A673 (cell line): ENCODE data around the gene TRIM46. TPM values are rescaled to one million over a fixed set of nuclear protein-coding genes. Genes with fewer than 3 reads are reported as not detected.
A peak's percentile ranks its signal among the peaks of the same experiment; 100 is the strongest.

Source experiments
- BruUV-seq: library from RNA; stranded (reverse); fragments of 400-500 nt; replicated peaks from 2 replicates; lab custom pipeline; 2021; lab: Mats Ljungman, UMichigan
- CTCF ChIA-PET: fragments of 300-600 bp; sonication (Branson Sonifier 250); formaldehyde crosslinking; loops from one replicate; lab custom pipeline; 2022; ENCODE audit warnings: antibody characterized with exemption; lab: Charles Lee
- POLR2A ChIA-PET: fragments of 300-600 bp; sonication (Branson Sonifier 250); formaldehyde crosslinking; loops from one replicate; lab custom pipeline; 2022; ENCODE audit warnings: antibody characterized with exemption; ENCODE audit not compliant: low non-redundant PET; lab: Charles Lee
- DNase-seq: peaks from one replicate; pipeline ENCODE4 v3.0.0-alpha.2; 2015; ENCODE audit warnings: low spot score
- H3K27ac ChIP-seq: fragments of 200-600 bp; sonication (generic); 2 replicates; pipeline ENCODE4 v1.5.1; 2016; ENCODE audit warnings: mixed run types, low read depth, mild to moderate bottlenecking, mixed read lengths, antibody characterized with exemption, low read length; ENCODE audit not compliant: poor library complexity, severe bottlenecking
- H3K27me3 ChIP-seq: fragments of 200-600 bp; sonication (generic); replicated peaks from 2 replicates; pipeline ENCODE4 v1.6.1; 2017; ENCODE audit warnings: mixed run types, low read depth, mild to moderate bottlenecking, mixed read lengths, antibody characterized with exemption, low read length; ENCODE audit not compliant: insufficient read depth, poor library complexity
- H3K36me3 ChIP-seq: fragments of 200-600 bp; sonication (generic); 2 replicates; pipeline ENCODE4 v1.6.1; 2016; ENCODE audit warnings: mixed run types, mild to moderate bottlenecking, mixed read lengths, antibody characterized with exemption, low read length; ENCODE audit not compliant: insufficient read depth, poor library complexity, severe bottlenecking
- H3K4me1 ChIP-seq: fragments of 200-600 bp; sonication (generic); 2 replicates; pipeline ENCODE4 v1.6.1; 2017; ENCODE audit warnings: mixed run types, mild to moderate bottlenecking, mixed read lengths, antibody characterized with exemption, low read length; ENCODE audit not compliant: insufficient read depth, poor library complexity, severe bottlenecking
- H3K4me3 ChIP-seq: fragments of 200-600 bp; sonication (generic); 2 replicates; pipeline ENCODE4 v1.5.1; 2016; ENCODE audit warnings: low read depth, mixed run types, mild to moderate bottlenecking, mixed read lengths, low read length; ENCODE audit not compliant: poor library complexity, severe bottlenecking
- H3K9me3 ChIP-seq: fragments of 200-600 bp; sonication (generic); 2 replicates; pipeline ENCODE4 v1.6.1; 2016; ENCODE audit warnings: mixed run types, low read depth, mild to moderate bottlenecking, mixed read lengths, antibody characterized with exemption, low read length; ENCODE audit not compliant: poor library complexity, severe bottlenecking
- EZH2 ChIP-seq: fragments of 200-600 bp; sonication (generic); IDR thresholded peaks from 2 replicates; pipeline ENCODE4 v1.6.1; 2017; ENCODE audit warnings: borderline replicate concordance, low read depth, mild to moderate bottlenecking, mixed read lengths, antibody characterized with exemption, low read length; ENCODE audit not compliant: poor library complexity, severe bottlenecking
- intact Hi-C: fragments of 100-400 bp; cut with micrococcal nuclease; formaldehyde crosslinking; loops from one replicate; pipeline ENCODE4 v1.10.0; 2022; ENCODE audit not compliant: unreplicated experiment
- total RNA-seq: library from RNA; stranded (reverse); gene quantifications from 2 replicates; pipeline ENCODE4 v1.2.3, GENCODE V29; 2021
- TF ChIP-seq, protein P1 (sequence below): fragments of 300-800, 200-600 bp; sonication (generic); conservative IDR thresholded peaks from 2 replicates; pipeline ENCODE4 v1.5.1; 2017; ENCODE audit warnings: low read depth, mild to moderate bottlenecking, antibody characterized with exemption, low read length, moderate library complexity, mixed read lengths

TRIM46 gene
- total RNA-seq, 1 experiment from 2014 or later: 5.1 TPM

DNA sequence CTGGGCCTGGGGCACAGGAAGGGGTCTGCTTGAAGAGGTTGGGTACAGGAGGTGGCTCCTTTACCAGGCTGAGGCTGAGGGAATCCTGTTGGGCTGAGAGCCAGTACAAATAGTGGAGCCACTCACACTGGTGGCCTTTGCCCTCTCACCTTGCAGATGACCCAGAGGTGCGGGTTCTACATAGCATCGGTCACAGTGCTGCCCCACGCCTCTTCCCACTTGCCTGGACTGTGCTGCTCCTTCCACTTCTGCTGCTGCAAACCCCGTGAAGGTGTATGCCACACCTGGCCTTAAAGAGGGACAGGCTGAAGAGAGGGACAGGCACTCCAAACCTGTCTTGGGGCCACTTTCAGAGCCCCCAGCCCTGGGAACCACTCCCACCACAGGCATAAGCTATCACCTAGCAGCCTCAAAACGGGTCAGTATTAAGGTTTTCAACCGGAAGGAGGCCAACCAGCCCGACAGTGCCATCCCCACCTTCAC, 39.8 kb upstream of the TRIM46 start:
- BruUV-seq: no TSS peak
- no peak overlapping the region for H3K27ac ChIP-seq
- intact Hi-C loops: no loop called here
- DNase-seq: no peak
- no peak overlapping the region for H3K4me3 ChIP-seq
- no peaks in the 10 kb centered on the region for H3K27me3 ChIP-seq
- POLR2A ChIA-PET: no interaction called here
- CTCF ChIA-PET: no interaction called here
- H3K9me3 ChIP-seq: no peaks in the 10 kb centered on the region
- no peaks in the 10 kb centered on the region for H3K36me3 ChIP-seq
- TF ChIP-seq EZH2: no peak
- TF ChIP-seq, protein P1, sequence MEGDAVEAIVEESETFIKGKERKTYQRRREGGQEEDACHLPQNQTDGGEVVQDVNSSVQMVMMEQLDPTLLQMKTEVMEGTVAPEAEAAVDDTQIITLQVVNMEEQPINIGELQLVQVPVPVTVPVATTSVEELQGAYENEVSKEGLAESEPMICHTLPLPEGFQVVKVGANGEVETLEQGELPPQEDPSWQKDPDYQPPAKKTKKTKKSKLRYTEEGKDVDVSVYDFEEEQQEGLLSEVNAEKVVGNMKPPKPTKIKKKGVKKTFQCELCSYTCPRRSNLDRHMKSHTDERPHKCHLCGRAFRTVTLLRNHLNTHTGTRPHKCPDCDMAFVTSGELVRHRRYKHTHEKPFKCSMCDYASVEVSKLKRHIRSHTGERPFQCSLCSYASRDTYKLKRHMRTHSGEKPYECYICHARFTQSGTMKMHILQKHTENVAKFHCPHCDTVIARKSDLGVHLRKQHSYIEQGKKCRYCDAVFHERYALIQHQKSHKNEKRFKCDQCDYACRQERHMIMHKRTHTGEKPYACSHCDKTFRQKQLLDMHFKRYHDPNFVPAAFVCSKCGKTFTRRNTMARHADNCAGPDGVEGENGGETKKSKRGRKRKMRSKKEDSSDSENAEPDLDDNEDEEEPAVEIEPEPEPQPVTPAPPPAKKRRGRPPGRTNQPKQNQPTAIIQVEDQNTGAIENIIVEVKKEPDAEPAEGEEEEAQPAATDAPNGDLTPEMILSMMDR: no peak
- H3K4me1 ChIP-seq: peaks cover 27% of the 10 kb centered on the region

DNA sequence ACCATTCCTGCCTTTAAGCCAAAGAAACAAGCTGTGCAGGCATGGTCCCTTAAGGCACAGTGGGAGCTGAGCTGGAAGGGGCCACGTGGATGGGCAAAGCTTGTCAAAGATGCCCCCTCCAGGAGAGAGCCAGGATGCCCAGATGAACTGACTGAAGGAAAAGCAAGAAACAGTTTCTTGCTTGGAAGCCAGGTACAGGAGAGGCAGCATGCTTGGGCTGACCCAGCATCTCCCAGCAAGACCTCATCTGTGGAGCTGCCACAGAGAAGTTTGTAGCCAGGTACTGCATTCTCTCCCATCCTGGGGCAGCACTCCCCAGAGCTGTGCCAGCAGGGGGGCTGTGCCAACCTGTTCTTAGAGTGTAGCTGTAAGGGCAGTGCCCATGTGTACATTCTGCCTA, 39.3 kb upstream of the TRIM46 start:
- POLR2A ChIA-PET: no interaction called here
- Histone ChIP-seq H3K36me3 (no peaks in the 10 kb centered on the region), H3K4me3 (peak overlapping the region; percentile 79), H3K27me3 (no peaks in the 10 kb centered on the region), H3K4me1 (peaks cover 22% of the 10 kb centered on the region), H3K27ac (no peak overlapping the region), H3K9me3 (no peaks in the 10 kb centered on the region)
- CTCF ChIA-PET: no interaction called here
- BruUV-seq: no TSS peak
- no peak for DNase-seq
- TF ChIP-seq, protein P1: no peak
- TF ChIP-seq EZH2: no peak
- intact Hi-C loops: no loop called here

DNA sequence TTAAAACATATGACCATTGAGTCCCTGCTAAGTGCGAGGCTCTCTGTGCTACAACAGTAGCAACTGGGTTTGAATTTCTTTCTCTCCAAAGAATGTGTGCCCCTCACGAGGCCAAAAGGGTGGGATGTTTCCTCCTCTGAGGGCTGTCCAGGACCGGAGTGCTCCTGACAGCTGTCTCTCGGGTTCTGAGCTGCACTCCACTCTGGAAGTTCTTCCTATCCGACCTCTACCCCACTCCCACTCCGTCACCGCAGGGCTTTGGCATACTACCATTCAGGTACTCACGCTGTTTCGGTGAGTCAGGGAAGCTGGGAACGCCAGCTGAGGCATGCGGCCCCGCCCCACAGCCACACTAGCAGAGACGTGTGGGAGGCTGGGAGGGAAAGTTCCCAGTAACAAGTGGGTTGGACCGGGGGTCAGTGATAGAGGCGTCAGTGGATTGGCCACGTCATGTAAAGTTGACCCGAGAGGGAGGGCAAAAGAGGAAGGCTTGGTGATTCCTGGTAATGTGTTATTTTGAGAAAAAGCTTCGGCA, 38.7 kb upstream of the TRIM46 start:
- peak; percentile 68 for DNase-seq

More for the DNA sequence above, 38.7 kb upstream of the TRIM46 start:
- intact Hi-C loops: no loop called here
- H3K36me3 ChIP-seq: no peaks in the 10 kb centered on the region
- peak overlapping the region; percentile 88 for H3K27ac ChIP-seq
- no peaks in the 10 kb centered on the region for H3K27me3 ChIP-seq
- no peaks in the 10 kb centered on the region for H3K9me3 ChIP-seq
- ChIA-PET POLR2A (no interaction called here), CTCF (interaction anchor here (1.0 kb wide), 1 partner anchor 50 kb away, joined by 3 read pairs; no protein-coding TSS in a partner anchor)
- peak overlapping the region; percentile 79 for H3K4me3 ChIP-seq
- TSS peak; percentile 44 for BruUV-seq
- peaks cover 21% of the 10 kb centered on the region for H3K4me1 ChIP-seq
- TF ChIP-seq, protein P1: no peak
- no peak for TF ChIP-seq EZH2
